ENCODE measurements around the gene EWSR1. TPM values are rescaled to one million over a fixed set of nuclear protein-coding genes. Genes with fewer than 3 reads are reported as not detected.

Gene EWSR1
- total and polyA plus RNA-seq, 2 of the 4 experiments (the other 2 are of a cell fraction), result 243 to 518 TPM

- no peak overlapping the region for H3K4ac ChIP-seq (ENCODE audit: low read depth, low read length)
- H3K4me1 ChIP-seq (ENCODE audit: control insufficient read depth, insufficient read depth, low read length), result no peaks in the 10 kb centered on the region
- no peak overlapping the region for H2BK20ac ChIP-seq (ENCODE audit: low read depth, low read length)
- dilution Hi-C loops (cut with HindIII; ENCODE audit: low sequenced_read_pairs, unreplicated experiment), result no loop called here
- H3K27me3 ChIP-seq (ENCODE audit: control insufficient read depth, insufficient read depth, low read length), result no peaks in the 10 kb centered on the region
- H3K14ac ChIP-seq (replicated peaks; ENCODE audit: low read depth, low read length), result no peak overlapping the region
- in situ Hi-C loops (cut with MboI; ENCODE audit: low sequenced_read_pairs), result no loop called here
- no peak overlapping the region for H3K27ac ChIP-seq (ENCODE audit: insufficient read depth, low read length)
- no peak overlapping the region for H2BK120ac ChIP-seq (ENCODE audit: low read depth, low read length)
- no peak overlapping the region for H3K56ac ChIP-seq (ENCODE audit: extremely low read depth, insufficient read depth, low read length)
- no peak overlapping the region for H2AFZ ChIP-seq (replicated peaks; ENCODE audit: low read length, poor library complexity)
- H3K4me3 ChIP-seq (ENCODE audit: insufficient read depth, low read depth, low read length), result no peak overlapping the region
- POLR2A ChIA-PET (ENCODE audit: unreplicated experiment), result no interaction called here
- H2BK15ac ChIP-seq (ENCODE audit: low read depth, low read length), result no peak overlapping the region
- DNase-seq (no peak), ATAC-seq (ENCODE audit: low read depth) (no peak)
- TF ChIP-seq NFE2L2 (IDR thresholded peaks at IDR 0.05; ENCODE audit: low read depth, low read length), result no peak
- TF ChIP-seq CEBPB (IDR thresholded peaks at IDR 0.05; ENCODE audit: low read depth, low read length), result no peak
- H3K18ac ChIP-seq (ENCODE audit: low read depth, low read length), result no peak overlapping the region
- H4K8ac ChIP-seq (ENCODE audit: low read depth in 2 of 2, low read length in 2 of 2), result no peak overlapping the region
- H3K23ac ChIP-seq (ENCODE audit: low read depth, low read length), result no peak overlapping the region
- no peak overlapping the region for H2AK5ac ChIP-seq (ENCODE audit: low read depth, low read length)
- no peaks in the 10 kb centered on the region for H4K20me1 ChIP-seq (ENCODE audit: insufficient read depth, low read length)
- 0 out of 2 replicates have a peak, but pooled peaks cover 2% of the 10 kb centered on the region for H3K9me1 ChIP-seq (ENCODE audit: insufficient read depth, low read length)
- H3K36me3 ChIP-seq (ENCODE audit: control insufficient read depth, insufficient read depth, low read length), result peaks cover 16% of the 10 kb centered on the region
- CTCF ChIA-PET, result no interaction called here
- 92% methylated on average over 4 of the region's 13 CpGs; no CpG with 5 or more reads in 1 of the 2 experiments for WGBS, 2 experiments (ENCODE audit: extremely low coverage in 2 of 2, insufficient read length in 1 of 2)
- no peaks in the 10 kb centered on the region for H3K9me3 ChIP-seq (ENCODE audit: control insufficient read depth, insufficient read depth, low read length)
- no peaks in the 10 kb centered on the region for H3K79me1 ChIP-seq (ENCODE audit: low read depth in 1 of 2, low read length in 2 of 2)
- no peak overlapping the region for H2AK9ac ChIP-seq (replicated peaks; ENCODE audit: low read depth, low read length, poor library complexity)
- no TSS peak for BruUV-seq (replicated peaks)
- intact Hi-C loops (cut with micrococcal nuclease), result no loop called here
- no peak overlapping the region for H3K9ac ChIP-seq (ENCODE audit: low read depth, low read length)
- H3K4me2 ChIP-seq (ENCODE audit: low read depth, low read length), result no peak overlapping the region
- no peak overlapping the region for H4K91ac ChIP-seq (ENCODE audit: insufficient read depth, low read depth, low read length)
- H4K5ac ChIP-seq (ENCODE audit: low read depth, low read length), result no peak overlapping the region
- H2BK5ac ChIP-seq (ENCODE audit: low read depth, low read length, poor library complexity, severe bottlenecking), result no peak overlapping the region
Measured at GRCh38 chr22:29260031-29260560, 8.0 kb upstream of the EWSR1 start.

Data from IMR-90 (cell line).